ENCODE measurements around the gene NDFIP2.

NDFIP2 gene

GRCh38 chr13:79459906-79460305 lies 21.0 kb upstream of the NDFIP2 start:
- no peak for DNase-seq (ENCODE audit: low read depth)

GRCh38 chr13:79462895-79463294 lies 18.1 kb upstream of the NDFIP2 start:
- DNase-seq (ENCODE audit: low read depth) = no peak

GRCh38 chr13:79463604-79464003 lies 17.4 kb upstream of the NDFIP2 start:
- DNase-seq (ENCODE audit: low read depth) = no peak

- no peak for DNase-seq (ENCODE audit: low read depth)
These were observed 14.1 kb upstream of the NDFIP2 start for GRCh38 chr13:79466872-79467271.

- no peak for DNase-seq (ENCODE audit: low read depth)
These were observed 12.6 kb upstream of the NDFIP2 start for GRCh38 chr13:79468402-79468801.

GRCh38 chr13:79468819-79469218 lies 12.1 kb upstream of the NDFIP2 start:
- DNase-seq (ENCODE audit: low read depth) = no peak

- no peak for DNase-seq (ENCODE audit: low read depth)
These were observed 11.3 kb upstream of the NDFIP2 start for GRCh38 chr13:79469608-79470007.

- no peak for DNase-seq (ENCODE audit: low read depth)
These were observed 10.3 kb upstream of the NDFIP2 start for GRCh38 chr13:79470666-79471065.

- no peak for DNase-seq (ENCODE audit: low read depth)
These were observed 5.4 kb upstream of the NDFIP2 start for GRCh38 chr13:79475569-79475968.

- DNase-seq (ENCODE audit: low read depth) = no peak
These were observed 3.0 kb upstream of the NDFIP2 start for GRCh38 chr13:79477968-79478367.

GRCh38 chr13:79479882-79480281 lies 1.1 kb upstream of the NDFIP2 start:
- DNase-seq (ENCODE audit: low read depth) = no peak

GRCh38 chr13:79481685-79482052 lies 714 bp downstream of the NDFIP2 start:
- no peak for DNase-seq (ENCODE audit: low read depth)

GRCh38 chr13:79482281-79482970 lies 1.5 kb downstream of the NDFIP2 start:
- DNase-seq (ENCODE audit: low read depth) = no peak

- DNase-seq (ENCODE audit: low read depth) = no peak
These were observed 2.2 kb downstream of the NDFIP2 start for GRCh38 chr13:79483086-79483706.

- no peak for DNase-seq (ENCODE audit: low read depth)
These were observed 4.3 kb downstream of the NDFIP2 start for GRCh38 chr13:79485014-79485811.

- DNase-seq (ENCODE audit: low read depth) = no peak
These were observed 5.7 kb downstream of the NDFIP2 start for GRCh38 chr13:79486433-79487188.

GRCh38 chr13:79490326-79490725 lies 9.4 kb downstream of the NDFIP2 start:
- no peak for DNase-seq (ENCODE audit: low read depth)

GRCh38 chr13:79490824-79491223 lies 9.9 kb downstream of the NDFIP2 start:
- DNase-seq (ENCODE audit: low read depth) = no peak

- DNase-seq (ENCODE audit: low read depth) = no peak
These were observed 10.8 kb downstream of the NDFIP2 start for GRCh38 chr13:79491715-79492114.

GRCh38 chr13:79492313-79492798 lies 11.4 kb downstream of the NDFIP2 start:
- DNase-seq (ENCODE audit: low read depth) = no peak

GRCh38 chr13:79492918-79493594 lies 12.1 kb downstream of the NDFIP2 start:
- no peak for DNase-seq (ENCODE audit: low read depth)

- no peak for DNase-seq (ENCODE audit: low read depth)
These were observed 15.2 kb downstream of the NDFIP2 start for GRCh38 chr13:79496188-79496587.
